Left colon (tissue), 2 donors: ENCODE results near the gene NR2F1-AS1. TPM values are rescaled to one million over a fixed set of nuclear protein-coding genes. Genes with fewer than 3 reads are reported as not detected.
A peak's percentile ranks its signal among the peaks of the same experiment; 100 is the strongest.

Experiments
- ATAC-seq: fragments of 200-7000 bp; cut with Tn5 transposase; one replicate; pipeline ENCODE4 v1.9.1; 2020; ENCODE audit warnings: mild to moderate bottlenecking, moderate library complexity
- DNase-seq, 2 donors: peaks; one replicate each; pipeline ENCODE4 v3.0.0-alpha.2; 2020
- intact Hi-C, 2 donors: fragments of 100-400 bp; cut with DNase I in 1 of 2; cut with micrococcal nuclease in 1 of 2; formaldehyde crosslinking; loops; one replicate each; pipeline versions ENCODE4 v1.11.2 to v1.14.0; 2022; cut with DNase I, micrococcal nuclease
- total RNA-seq, 2 donors: library from RNA; stranded (reverse); fragmentation: NEBNext Ultra II Directional; extraction: Animal tissue kit (Norgen Biotek cat#: 25700); gene quantifications; one replicate each; pipeline ENCODE4 v1.2.1, GENCODE V29; 2021
- donor health status: DM: no; HTN: no; CAD: no.
- donor health status: DM: yes; HTN: yes; CAD: no.

The NR2F1-AS1 gene
- total RNA-seq, 2 donors from 2014 or later, result 2.2 to 3.2 TPM

DNA sequence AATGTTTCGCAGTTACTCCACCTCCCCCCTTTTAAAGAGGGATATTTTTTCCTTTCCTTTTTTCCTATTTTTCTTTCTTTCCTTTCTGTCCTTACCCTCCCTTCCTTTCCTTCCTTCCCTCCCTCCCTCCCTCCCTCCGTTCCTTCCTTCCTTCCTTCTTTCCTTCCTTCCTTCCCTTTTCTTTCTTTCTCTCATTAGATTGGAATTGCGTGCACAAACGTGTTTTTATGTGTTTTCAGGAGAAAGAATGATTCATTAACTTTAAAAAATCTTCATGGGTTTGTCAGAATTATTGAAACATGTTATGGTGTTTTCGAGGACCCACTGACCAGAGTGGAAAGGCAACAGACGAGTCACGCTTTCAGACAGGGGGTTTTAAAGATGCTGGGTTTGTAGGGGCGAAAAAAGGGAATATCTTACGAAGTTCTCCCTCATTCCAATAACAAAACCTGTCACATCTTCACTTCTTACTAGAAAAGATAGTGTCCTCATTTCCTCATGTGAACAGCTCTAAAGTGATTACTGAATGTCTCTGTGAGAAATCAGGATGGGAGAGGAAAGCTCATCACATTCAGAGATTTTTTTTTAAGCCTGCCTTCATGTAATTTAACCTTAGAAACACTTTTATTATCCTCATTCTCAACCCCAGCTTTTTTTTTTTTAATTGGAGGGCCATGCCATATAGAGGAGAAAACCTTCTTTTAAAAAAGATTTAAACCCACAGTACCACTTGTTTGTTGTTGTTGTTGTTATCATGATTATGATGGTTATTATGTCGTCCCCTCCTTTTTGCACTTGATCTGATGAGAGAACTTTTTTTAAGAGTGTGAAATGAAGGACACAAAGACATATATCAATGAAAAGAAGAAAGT is 23.9 kb upstream of the NR2F1-AS1 start:
- intact Hi-C loops, result no loop called here
- DNase-seq, result no peak
- no peak for ATAC-seq

DNA sequence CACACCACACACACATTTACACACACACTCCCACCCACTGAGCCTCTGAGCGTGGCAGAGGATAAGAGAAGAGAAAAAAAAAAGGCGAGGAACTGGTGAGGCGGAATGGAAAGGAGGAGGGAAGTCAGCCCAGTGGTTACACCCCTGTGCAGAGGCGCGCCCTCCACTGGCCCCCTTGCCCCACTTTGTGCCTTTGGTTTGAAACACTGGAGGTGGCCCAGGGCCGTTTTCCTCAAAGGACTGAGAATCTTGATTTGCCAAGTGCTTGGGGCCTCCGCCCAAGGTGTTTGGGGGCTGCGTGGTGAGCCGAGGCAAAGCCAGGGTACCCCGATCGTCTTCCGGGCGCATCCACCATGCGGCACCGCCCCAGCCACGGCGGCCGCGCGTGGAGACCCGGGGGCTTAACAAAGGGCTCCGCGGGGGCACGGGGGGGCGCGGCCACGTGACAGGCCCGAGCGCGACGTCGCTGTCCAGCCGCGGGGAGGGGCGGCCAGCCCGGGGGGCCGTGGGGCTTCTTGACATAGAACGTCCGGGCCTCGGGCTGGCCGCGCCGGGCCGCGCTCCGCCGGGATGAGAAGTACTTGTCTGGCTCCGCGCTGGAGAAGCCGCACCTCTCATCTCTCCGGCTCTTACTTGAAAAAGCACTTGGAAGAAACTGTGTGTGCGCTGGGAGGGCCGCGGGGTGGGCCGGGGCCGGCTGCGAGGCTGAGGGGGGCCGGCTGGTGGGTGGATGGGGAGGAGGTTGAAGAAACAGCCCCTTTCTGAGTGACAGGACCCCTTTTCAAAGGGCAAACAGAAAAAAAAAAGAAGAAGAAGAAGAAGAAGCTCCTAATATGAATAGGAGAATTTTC is 23.0 kb upstream of the NR2F1-AS1 start:
- no peak for DNase-seq
- ATAC-seq, result no peak
- intact Hi-C loops, result no loop called here

DNA sequence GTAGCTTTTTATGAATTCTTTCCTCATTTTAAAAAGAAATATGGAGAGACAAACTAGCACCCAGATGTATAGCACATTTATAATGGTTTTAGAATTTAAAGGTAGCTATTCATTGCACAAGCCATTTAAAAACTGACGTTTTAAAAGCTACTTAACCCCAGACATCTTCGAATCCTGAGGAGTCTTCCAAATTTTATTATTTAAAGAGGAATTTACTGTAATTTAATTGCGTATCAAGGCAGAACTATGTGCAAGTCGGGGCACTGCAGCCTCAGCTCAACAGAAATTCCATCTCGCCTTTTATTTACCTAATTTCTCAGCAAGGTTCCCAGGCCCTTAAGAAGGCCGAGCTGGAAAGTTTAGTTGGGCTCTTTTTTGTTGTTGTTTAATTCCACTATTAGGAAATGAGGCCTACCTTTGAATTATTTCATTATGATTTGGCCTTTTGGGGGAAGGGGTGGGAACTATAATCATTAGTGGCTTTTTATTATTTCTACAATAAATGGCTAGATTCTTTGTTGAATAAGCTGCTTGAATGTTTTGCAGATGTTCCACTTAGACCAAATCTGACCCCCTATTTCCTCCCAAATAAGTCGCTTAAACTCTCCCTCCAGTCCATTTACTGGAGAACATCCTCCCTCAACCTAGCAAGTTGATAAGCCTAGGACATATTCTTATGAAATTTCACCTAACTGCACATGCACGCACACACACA is 22.2 kb upstream of the NR2F1-AS1 start:
- DNase-seq, result no peak
- ATAC-seq, result no peak
- intact Hi-C loops, result no loop called here

DNA sequence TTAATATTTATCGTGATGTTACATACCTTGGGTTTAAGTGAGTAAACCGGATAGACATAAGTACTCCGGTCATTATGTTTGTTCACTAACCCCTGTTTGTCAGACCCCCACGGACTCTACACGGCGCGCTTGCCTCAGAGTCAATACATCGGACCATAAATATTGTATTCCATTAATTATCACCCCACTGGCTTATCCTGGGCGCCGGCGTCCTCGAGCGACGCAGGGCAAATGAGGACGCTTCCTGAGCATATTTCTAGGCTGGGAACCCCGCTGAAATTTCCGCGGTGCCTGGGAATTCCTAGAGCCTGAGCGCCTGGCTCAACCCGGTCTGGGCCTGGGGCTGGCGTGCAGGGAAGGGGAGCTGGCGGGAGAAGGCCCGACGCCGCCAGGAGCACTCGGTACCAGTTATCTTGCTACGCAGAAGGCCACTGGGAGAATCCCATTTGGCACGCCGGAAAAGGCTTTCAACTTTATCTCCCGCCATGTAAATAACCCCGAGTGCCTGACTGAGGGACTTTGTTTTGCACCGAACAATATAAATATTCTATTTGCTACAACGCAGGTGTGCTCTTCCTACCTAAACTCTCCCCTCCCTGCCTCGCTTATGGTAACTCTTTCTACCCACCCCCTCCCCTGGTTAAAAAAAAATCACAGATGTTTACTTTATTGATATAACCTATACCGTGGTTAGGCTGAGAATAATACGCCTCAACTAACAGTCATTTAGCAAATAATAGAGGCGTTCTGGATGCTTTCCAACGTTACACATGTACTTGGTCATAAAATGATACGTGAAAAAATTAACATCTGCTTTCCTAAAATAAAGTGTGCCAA is 21.4 kb upstream of the NR2F1-AS1 start:
- intact Hi-C loops, result no loop called here
- DNase-seq (no peak), ATAC-seq (no peak)

DNA sequence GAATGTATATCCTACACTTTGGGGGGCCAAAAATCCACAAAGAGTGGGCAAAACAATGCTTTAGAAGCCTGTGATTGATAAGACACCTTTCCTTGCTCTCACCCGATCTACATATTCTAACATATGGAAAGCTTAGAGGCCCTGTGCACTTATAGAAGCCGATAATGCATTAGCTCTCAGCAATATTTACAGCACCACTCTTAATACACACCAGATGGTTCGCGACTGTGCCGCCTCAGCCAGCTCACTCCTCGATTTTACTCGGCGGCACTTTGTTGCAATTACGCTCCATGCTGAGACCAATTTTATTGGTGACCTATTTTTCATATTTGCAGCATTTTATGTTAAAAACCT is 20.8 kb upstream of the NR2F1-AS1 start:
- ATAC-seq, result no peak
- DNase-seq, result no peak
- intact Hi-C loops, result no loop called here

DNA sequence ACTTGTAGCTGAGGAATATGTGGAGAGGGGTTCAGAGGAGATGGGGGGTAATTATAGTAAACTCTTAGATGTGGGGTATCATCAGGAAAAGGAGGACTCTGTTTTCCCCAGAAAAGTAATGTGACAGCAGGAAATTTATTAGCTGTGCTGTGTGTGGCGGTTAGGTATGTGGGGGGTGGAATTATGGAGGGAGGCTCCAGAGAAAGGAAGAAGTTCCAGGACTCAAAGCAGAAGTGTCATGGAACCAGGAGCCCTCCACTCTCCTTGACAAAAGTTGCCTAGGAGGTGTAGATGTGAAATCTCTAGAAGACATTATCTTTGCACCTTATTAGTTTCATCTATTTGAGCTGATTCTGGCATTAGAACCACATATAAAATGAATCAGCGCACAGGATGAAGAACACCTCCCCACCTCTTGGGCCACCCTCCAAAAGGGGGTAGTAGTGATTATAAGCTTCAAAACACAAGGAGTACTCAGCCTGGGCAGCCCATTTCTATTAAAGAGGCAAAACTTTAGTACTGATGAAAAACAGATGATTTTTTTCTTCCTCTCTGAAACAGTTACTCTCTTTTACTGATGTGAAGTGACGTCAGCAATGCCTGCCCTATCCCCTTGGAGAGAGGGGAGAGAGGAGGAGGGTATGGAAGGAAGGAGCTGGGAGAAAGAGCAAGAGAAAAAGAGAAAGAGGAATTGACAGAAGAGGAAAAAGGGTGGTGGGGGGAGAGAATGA is 20.2 kb upstream of the NR2F1-AS1 start:
- ATAC-seq (no peak), DNase-seq (no peak)
- intact Hi-C loops, result no loop called here

DNA sequence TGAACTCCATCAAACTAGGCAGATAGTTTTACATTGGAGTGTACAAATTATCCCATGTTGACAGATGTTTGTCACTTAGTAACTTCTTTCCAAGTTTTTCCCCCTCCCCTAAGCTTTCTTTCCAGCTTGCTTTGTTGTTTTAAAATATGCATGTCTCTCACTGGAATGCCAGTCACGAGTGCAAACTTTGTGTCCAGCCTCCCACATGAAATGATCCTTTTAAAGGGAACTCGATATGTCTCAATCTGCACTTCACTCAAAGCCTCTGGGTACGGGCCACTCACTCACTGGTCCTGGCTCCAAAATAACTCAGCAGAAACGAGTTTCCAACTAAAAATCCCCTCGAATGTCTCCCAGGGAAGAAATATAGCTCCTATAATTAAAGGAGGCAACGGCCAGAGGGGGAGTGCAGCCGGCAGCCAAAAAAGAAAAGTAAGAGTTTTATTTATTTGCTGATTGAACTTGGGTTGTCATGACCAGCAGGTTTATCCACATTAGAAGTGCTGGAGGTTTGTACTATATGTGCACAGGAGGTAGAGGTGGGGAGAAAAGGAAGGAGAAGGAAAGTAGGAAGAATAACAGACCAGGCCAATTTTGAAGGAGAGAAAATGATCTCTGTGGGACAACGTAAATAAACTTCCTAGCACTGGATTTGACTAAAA is 19.5 kb upstream of the NR2F1-AS1 start:
- intact Hi-C loops, result no loop called here
- no peak for DNase-seq
- ATAC-seq, result no peak

DNA sequence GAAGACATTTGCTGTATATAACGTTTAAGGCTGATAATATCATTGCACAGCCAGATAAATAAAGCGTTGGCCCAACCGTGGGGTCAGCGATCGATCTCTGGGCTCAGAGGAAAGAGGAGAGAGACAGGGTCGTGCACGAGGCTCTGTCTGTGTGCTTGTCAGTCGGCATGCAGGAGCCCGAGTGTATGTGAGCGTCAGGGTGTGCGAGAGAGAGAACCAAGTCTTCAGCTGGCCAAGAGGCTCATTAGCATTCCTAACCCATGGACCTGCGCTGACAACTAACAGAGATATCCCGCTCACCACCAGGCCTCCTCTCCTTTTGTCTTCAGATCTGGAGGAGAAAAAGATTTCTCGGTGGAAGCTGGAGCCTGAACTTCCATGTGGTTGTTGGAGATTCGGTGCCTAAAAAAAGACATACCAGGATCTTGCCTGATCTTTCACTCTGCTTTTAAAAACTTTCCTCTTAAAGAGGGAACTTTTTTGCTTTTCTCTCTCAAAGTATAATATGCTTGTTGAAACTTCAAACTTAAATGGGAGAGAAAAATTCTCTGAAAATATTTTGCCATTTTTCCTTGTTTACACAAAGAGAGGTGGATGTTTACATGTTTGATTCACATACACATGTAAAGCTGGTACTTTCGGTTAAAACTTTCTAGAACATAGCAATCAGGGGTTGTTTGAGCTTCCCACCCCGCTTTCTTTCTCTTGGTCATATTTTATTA is 18.5 kb upstream of the NR2F1-AS1 start:
- ATAC-seq, result no peak
- intact Hi-C loops, result loop anchor here in 1 of 2 donors (10.0 kb wide), 1 partner anchor 205 kb away; no protein-coding TSS in a partner anchor
- DNase-seq, result no peak

DNA sequence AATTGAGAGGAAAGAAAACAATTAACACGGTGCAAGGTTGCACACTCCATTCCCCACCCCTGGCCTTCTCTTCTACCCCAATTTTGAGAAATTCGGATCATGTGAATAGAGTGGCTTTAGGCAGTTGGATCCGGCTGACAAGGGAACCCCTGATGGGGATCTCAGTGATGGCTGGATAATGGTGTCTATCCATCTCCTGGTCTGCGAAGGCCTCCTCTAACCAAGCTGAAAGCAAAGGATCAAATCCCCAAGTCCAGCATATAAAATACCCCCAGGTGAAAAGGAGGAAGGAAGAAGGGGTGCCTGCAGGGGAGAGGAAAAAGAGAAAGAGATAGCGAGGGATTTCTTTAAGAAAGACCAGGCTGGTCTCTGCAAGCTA is 18.0 kb upstream of the NR2F1-AS1 start:
- intact Hi-C loops, result loop anchor here in 1 of 2 donors (10.0 kb wide), 1 partner anchor 206 kb away; no protein-coding TSS in a partner anchor
- ATAC-seq (no peak), DNase-seq (no peak)

DNA sequence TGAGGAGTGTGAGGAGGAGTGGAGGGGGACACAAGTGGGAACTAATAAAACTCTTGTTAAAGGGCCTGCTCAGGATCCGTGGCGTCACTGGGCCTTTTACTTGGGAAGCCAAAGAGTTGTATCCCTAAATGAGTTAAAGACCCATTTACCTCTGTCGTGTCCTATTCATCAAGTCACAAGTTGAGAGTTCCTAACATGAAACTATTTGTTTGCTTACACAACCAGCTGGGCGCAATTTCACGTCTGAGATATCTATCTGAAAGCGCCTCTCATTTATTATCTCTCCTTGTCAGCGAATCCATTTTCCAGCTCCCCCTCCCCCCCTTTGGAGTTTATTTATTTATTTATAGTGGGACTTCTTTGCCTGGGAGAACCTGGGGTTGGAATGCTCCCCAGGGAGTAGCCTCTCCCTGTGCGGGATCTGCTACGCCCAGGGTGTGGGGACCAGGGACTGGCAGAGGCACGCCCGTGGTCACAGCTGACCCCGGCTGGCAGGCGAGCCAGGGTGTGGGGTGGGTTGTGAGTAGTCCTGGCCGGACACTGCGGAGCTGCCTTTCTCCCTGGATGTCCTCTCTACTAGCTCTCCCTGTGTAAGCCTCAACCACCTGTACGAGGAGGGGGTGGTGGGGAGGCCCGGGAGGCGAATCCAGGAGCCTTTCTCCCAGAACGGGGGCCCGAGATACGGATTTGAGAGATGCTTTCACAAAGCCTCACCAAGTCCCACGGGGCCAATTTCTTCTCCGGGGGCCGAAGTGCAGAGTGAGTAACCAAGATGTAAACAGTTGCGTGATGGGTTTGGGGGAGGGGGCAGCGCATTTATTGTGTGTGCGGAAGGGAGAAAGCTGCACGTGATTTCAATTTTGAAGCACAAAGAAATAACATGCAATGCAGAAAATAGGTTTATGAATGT is 17.3 kb upstream of the NR2F1-AS1 start:
- intact Hi-C loops, result loop anchor here in 1 of 2 donors (10.0 kb wide), 1 partner anchor 206 kb away; no protein-coding TSS in a partner anchor
- DNase-seq (no peak), ATAC-seq (no peak)

DNA sequence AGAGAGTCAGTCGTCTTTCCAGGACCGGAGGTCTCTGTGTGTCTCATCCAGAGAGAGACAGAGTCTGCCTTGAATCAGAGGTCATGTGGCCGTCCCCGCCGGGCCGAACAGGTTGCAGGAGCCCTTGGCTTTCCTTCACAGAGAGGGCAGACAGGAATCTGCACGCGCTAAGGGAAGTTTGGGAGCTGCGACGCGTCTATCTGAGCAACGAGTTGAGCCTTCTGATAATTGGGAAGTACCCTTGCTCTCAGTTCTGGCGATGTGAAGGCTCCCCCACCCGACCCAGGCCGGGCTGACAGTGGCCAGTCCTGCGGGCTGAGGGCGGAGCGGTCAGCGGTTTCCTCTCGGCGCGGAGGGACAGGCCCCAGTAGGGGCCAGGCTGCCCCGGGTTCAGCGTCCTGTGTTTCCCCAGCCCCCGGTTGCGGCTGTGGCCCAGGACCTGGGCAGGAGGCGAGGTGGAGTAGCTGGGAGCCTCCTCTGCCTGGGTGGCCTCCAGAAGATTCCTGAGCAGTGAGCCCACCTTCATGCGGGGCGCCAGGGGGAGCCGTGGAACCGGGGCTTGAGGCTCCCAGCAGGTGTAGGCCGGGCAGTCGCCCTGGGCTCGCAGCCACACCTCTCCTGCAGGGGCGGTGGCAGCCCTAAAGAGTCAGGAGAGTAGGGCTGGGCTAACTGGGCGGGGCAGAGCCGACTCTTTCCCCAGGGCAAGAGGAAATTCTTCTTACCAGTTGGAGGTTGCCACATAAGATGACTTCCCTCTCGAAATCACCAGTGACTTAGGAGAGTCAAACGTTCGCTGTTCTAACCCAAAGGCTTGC is 15.9 kb upstream of the NR2F1-AS1 start:
- peak; percentile 64 to 77 for DNase-seq
- ATAC-seq, result peak; percentile 100
- intact Hi-C loops, result loop anchor here in 1 of 2 donors (10.0 kb wide), 1 partner anchor 208 kb away; no protein-coding TSS in a partner anchor

DNA sequence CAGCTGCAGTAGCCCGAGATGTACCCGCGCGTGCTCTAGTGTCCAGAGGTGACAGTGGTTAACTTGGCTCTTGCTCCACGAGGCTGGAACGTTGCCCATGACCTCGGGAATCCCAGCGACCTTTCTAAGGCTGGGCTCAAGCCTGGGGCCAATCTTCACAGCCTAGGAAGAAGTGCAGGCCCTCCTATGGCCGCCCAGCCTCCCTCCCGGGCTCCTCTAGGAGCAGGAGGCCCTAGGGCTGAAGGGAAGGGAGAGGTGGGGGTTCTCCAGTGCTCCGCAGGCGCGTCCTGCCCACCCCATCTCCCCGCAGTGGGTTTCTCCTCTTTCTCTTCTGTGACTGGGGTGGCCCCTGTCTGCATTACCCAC is 15.3 kb upstream of the NR2F1-AS1 start:
- no peak for ATAC-seq
- intact Hi-C loops, result loop anchor here in 1 of 2 donors (10.0 kb wide), 1 partner anchor 209 kb away; no protein-coding TSS in a partner anchor
- DNase-seq, result no peak

DNA sequence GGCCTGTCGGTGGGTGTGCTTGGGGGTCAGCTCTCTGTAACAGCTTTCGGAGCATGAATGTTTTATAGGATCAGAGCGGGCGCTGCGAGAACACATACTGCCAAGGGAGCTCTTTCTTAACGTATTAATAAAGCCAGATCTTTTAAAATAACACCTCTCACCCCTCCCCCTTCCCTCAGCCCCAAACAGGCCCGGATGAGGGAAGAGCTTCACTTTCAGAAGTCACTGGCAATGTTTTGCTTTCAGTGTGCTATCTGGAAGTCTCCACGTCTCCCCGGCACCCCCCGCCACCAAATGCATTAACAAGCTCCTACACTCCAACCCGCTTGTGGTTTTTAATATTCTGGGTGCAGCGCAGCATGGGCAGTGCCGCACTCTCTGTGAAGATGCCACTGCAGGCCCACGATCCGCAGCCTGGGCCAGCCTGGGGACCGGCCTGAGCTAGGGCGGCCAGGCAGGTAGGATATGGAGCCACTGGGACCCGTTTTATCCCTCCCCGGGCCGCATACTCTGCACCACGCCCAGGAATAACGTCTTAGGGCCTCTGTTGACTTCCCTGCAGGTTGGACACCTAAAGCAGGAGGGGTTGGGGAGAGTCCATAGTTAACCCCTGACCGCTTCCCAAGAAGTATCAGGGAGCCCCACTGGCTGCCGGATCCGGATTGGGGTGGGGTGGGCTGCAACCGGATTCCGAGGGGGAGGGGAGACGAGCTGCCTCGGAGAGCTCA is 14.6 kb upstream of the NR2F1-AS1 start:
- DNase-seq (no peak), ATAC-seq (no peak)
- intact Hi-C loops, result loop anchor here in 1 of 2 donors (10.0 kb wide), 1 partner anchor 209 kb away; no protein-coding TSS in a partner anchor
